Neural progenitor cell (in vitro differentiated cells): ENCODE data around the gene PMFBP1. TPM values are rescaled to one million over a fixed set of nuclear protein-coding genes. Genes with fewer than 3 reads are reported as not detected.

Experiments used
- DNase-seq: peaks from one replicate; pipeline ENCODE4 v3.0.0-alpha.2; 2016; ENCODE audit warnings: low spot score
- H2AFZ ChIP-seq: fragments of 200-600 bp; sonication (generic); replicated peaks from 2 replicates; pipeline ENCODE4 v1.6.1; 2016; ENCODE audit warnings: antibody characterized with exemption
- H3F3A ChIP-seq: fragments of 200-600 bp; sonication (generic); 2 replicates; pipeline ENCODE4 v1.6.1; 2016; ENCODE audit warnings: antibody characterized with exemption, low read depth
- H3K27ac ChIP-seq: fragments of 200-600 bp; sonication (generic); 2 replicates; pipeline ENCODE4 v1.5.1; 2016; ENCODE audit warnings: mild to moderate bottlenecking
- H3K27me3 ChIP-seq: fragments of 200-600 bp; sonication (generic); 2 replicates; pipeline ENCODE4 v1.6.1; 2016; ENCODE audit warnings: mild to moderate bottlenecking, moderate library complexity
- H3K36me3 ChIP-seq: fragments of 200-600 bp; sonication (generic); 2 replicates; pipeline ENCODE4 v1.5.1; 2016
- H3K4me1 ChIP-seq: fragments of 200-600 bp; sonication (generic); 2 replicates; pipeline ENCODE4 v1.6.1; 2016; ENCODE audit warnings: mixed run types
- H3K4me2 ChIP-seq: fragments of 200-600 bp; sonication (generic); 2 replicates; pipeline ENCODE4 v1.6.1; 2016
- H3K4me3 ChIP-seq: fragments of 200-600 bp; sonication (generic); 2 replicates; pipeline ENCODE4 v1.5.1; 2016
- H3K79me2 ChIP-seq: fragments of 200-600 bp; sonication (generic); 2 replicates; pipeline ENCODE4 v1.6.1; 2016; ENCODE audit warnings: low read depth
- H3K9ac ChIP-seq: fragments of 200-600 bp; sonication (generic); 2 replicates; pipeline ENCODE4 v1.6.1; 2016
- H3K9me3 ChIP-seq: fragments of 200-600 bp; sonication (generic); 2 replicates; pipeline ENCODE4 v1.5.1; 2016; ENCODE audit warnings: low read depth
- H4K20me1 ChIP-seq: fragments of 200-600 bp; sonication (generic); 2 replicates; pipeline ENCODE4 v1.6.1; 2016; ENCODE audit warnings: low read depth
- H3K27ac Mint-ChIP-seq: 3 replicates; pipeline ENCODE4 v1.8.0; 2021; ENCODE audit warnings: mixed read lengths
- H3K27me3 Mint-ChIP-seq: 2 replicates; pipeline ENCODE4 v1.8.0; 2022; ENCODE audit warnings: low read depth, mild to moderate bottlenecking, inconsistent platforms, moderate library complexity, mixed read lengths; ENCODE audit not compliant: insufficient read depth
- H3K36me3 Mint-ChIP-seq: 3 replicates; pipeline ENCODE4 v1.8.0; 2021; ENCODE audit warnings: mixed read lengths
- H3K4me1 Mint-ChIP-seq: 3 replicates; pipeline ENCODE4 v1.8.0; 2021; ENCODE audit warnings: mixed read lengths
- H3K4me3 Mint-ChIP-seq: 3 replicates; pipeline ENCODE4 v1.8.0; 2021; ENCODE audit warnings: mild to moderate bottlenecking, moderate library complexity, mixed read lengths
- H3K9me3 Mint-ChIP-seq: 3 replicates; pipeline ENCODE4 v1.8.0; 2020; ENCODE audit warnings: mixed read lengths
- EZH2 ChIP-seq: fragments of 200-600 bp; sonication (generic); IDR thresholded peaks from 2 replicates; pipeline ENCODE4 v1.6.1; 2017; ENCODE audit warnings: antibody characterized with exemption, mild to moderate bottlenecking, moderate library complexity
- EZH2phosphoT487 ChIP-seq: fragments of 200-600 bp; sonication (generic); IDR thresholded peaks from 2 replicates; pipeline ENCODE4 v1.6.1; 2017; ENCODE audit warnings: antibody characterized with exemption
- total RNA-seq: library from RNA; depleted of rRNA; stranded (reverse); fragments of >200 nt; gene quantifications from 2 replicates; pipeline ENCODE4 v1.2.3, GENCODE V29; 2015; ENCODE audit warnings: low replicate concordance
- TF ChIP-seq, protein P1 (sequence below): fragments of 200-600 bp; sonication (generic); IDR thresholded peaks from 2 replicates; pipeline ENCODE4 v1.5.1; 2017; ENCODE audit warnings: antibody characterized with exemption, mild to moderate bottlenecking

Gene PMFBP1
- total RNA-seq, 1 donor from 2014 or later: 12.8 TPM

DNA sequence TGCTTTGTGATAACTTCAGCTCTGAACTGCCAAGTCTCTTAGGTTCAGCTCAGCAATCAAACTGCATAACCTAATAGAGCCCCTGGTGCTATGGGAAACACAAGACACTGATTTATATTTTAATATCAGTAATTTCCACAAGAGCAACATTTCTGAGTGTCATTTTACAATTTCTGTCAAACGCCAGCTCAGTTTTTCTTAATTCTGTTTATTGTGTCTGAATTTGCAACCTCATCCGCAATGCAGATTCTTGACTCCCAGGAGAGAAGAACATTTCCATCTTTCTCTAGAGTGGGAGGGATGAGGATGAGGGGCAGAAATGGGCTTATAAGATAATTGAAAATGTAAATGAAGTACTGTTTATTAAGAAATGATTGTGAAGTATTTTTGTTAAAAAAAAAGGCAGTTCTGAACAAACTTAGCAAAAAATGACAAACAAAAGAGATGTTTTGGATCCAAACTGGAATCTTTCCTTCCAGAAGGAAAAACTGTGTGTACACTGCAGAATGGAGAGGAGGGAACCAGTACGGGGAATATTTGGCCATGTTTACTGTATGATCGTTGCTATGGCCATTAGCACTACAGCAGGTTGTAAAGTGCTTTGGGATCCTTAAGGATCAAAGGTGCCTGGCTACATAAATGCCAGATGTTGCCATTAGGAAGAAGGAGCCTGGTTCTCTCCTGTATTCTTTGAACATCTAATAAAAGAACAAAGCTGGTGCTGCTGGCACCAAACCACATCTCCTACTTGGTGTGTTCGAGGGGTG is 7.4 kb upstream of the PMFBP1 start:
- H3K27me3 Mint-ChIP-seq: peaks cover 2% of the 10 kb centered on the region

DNA sequence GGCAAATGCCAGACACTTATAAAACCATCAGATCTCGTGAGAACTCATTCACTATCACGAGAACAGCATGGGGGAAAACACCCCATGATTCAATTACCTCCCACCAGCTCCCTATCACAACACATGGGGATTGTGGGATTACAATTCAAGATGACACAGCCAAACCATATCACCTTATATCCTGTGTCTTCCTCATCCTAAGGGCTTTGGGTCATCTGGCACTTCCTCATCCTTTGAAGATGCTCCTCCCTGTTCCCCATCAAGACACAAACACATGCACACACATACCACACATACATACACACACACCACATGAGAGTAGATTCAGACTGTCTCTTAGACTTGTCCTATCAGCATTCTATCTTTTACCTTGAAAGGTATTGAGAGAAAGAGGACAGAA is 2.8 kb upstream of the PMFBP1 start:
- H3K27me3 ChIP-seq: no peaks in the 10 kb centered on the region
- Mint-ChIP-seq H3K4me3 (no peak overlapping the region), H3K9me3 (no peaks in the 10 kb centered on the region), H3K4me1 (peaks cover 12% of the 10 kb centered on the region), H3K36me3 (no peaks in the 10 kb centered on the region), H3K27ac (no peak overlapping the region), H3K27me3 (no peaks in the 10 kb centered on the region)
- H3K4me3 ChIP-seq: no peak overlapping the region
- no peak overlapping the region for H3K4me2 ChIP-seq
- TF ChIP-seq EZH2phosphoT487 (no peak), EZH2 (no peak)
- TF ChIP-seq, protein P1, sequence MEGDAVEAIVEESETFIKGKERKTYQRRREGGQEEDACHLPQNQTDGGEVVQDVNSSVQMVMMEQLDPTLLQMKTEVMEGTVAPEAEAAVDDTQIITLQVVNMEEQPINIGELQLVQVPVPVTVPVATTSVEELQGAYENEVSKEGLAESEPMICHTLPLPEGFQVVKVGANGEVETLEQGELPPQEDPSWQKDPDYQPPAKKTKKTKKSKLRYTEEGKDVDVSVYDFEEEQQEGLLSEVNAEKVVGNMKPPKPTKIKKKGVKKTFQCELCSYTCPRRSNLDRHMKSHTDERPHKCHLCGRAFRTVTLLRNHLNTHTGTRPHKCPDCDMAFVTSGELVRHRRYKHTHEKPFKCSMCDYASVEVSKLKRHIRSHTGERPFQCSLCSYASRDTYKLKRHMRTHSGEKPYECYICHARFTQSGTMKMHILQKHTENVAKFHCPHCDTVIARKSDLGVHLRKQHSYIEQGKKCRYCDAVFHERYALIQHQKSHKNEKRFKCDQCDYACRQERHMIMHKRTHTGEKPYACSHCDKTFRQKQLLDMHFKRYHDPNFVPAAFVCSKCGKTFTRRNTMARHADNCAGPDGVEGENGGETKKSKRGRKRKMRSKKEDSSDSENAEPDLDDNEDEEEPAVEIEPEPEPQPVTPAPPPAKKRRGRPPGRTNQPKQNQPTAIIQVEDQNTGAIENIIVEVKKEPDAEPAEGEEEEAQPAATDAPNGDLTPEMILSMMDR: no peak
- H3K4me1 ChIP-seq: no peaks in the 10 kb centered on the region
- DNase-seq: no peak
- H3F3A ChIP-seq: no peaks in the 10 kb centered on the region
- no peaks in the 10 kb centered on the region for H3K9me3 ChIP-seq
- H3K27ac ChIP-seq: no peak overlapping the region
- no peak overlapping the region for H3K9ac ChIP-seq
- no peaks in the 10 kb centered on the region for H3K36me3 ChIP-seq
- H3K79me2 ChIP-seq: no peaks in the 10 kb centered on the region
- no peaks in the 10 kb centered on the region for H4K20me1 ChIP-seq
- no peak overlapping the region for H2AFZ ChIP-seq

More for the DNA sequence above, 7.4 kb upstream of the PMFBP1 start:
- Histone ChIP-seq H3K79me2 (no peaks in the 10 kb centered on the region), H3F3A (no peaks in the 10 kb centered on the region), H3K4me2 (no peak overlapping the region), H3K27ac (no peak overlapping the region), H3K9ac (no peak overlapping the region), H3K4me3 (no peak overlapping the region), H2AFZ (no peak overlapping the region), H3K27me3 (no peaks in the 10 kb centered on the region), H3K36me3 (no peaks in the 10 kb centered on the region), H3K4me1 (no peaks in the 10 kb centered on the region), H4K20me1 (no peaks in the 10 kb centered on the region), H3K9me3 (no peaks in the 10 kb centered on the region)
- H3K27ac Mint-ChIP-seq: no peak overlapping the region
- H3K36me3 Mint-ChIP-seq: no peaks in the 10 kb centered on the region
- no peak for DNase-seq
- no peaks in the 10 kb centered on the region for H3K4me1 Mint-ChIP-seq
- H3K4me3 Mint-ChIP-seq: no peak overlapping the region
- no peak for TF ChIP-seq EZH2
- no peak for TF ChIP-seq EZH2phosphoT487
- TF ChIP-seq, protein P1: no peak
- no peaks in the 10 kb centered on the region for H3K9me3 Mint-ChIP-seq

DNA sequence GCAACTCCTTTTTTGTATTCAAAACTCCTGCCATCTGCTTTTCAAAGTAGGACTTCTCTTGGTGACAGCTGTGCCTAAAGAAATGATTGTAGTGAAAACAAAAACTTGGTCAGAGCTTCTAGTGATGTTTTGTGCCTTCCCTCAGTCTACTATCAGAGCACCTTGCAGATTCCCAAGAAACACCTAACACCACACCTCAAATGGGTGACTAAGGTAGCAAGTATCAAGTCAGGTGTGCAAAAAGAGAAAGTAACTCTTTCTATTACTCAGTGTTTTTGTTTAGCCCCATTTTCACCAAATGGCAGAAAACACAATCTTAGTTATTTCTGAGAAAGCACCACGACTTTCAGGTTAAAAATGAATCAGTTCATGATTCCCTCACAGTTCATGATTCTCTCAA is 2.0 kb upstream of the PMFBP1 start:
- H3K9me3 Mint-ChIP-seq: no peaks in the 10 kb centered on the region
- no peak overlapping the region for H3K27ac Mint-ChIP-seq
- no peak for DNase-seq
- no peaks in the 10 kb centered on the region for H3K4me1 ChIP-seq
- peaks cover 12% of the 10 kb centered on the region for H3K4me1 Mint-ChIP-seq
- H3K27ac ChIP-seq: no peak overlapping the region
- H3K4me2 ChIP-seq: no peak overlapping the region
- H3F3A ChIP-seq: no peaks in the 10 kb centered on the region
- no peak overlapping the region for H3K4me3 ChIP-seq
- TF ChIP-seq EZH2 (no peak), EZH2phosphoT487 (no peak)
- TF ChIP-seq, protein P1: no peak
- no peak overlapping the region for H3K9ac ChIP-seq
- no peaks in the 10 kb centered on the region for H3K27me3 Mint-ChIP-seq
- H3K79me2 ChIP-seq: no peaks in the 10 kb centered on the region
- H3K27me3 ChIP-seq: no peaks in the 10 kb centered on the region
- H3K9me3 ChIP-seq: no peaks in the 10 kb centered on the region
- H3K4me3 Mint-ChIP-seq: no peak overlapping the region
- H3K36me3 Mint-ChIP-seq: no peaks in the 10 kb centered on the region
- H2AFZ ChIP-seq: no peak overlapping the region
- H4K20me1 ChIP-seq: no peaks in the 10 kb centered on the region
- H3K36me3 ChIP-seq: no peaks in the 10 kb centered on the region
